Measurements from ENCODE around the gene CD9. TPM values are rescaled to one million over a fixed set of nuclear protein-coding genes. Genes with fewer than 3 reads are reported as not detected.

The CD9 gene
- total and polyA plus RNA-seq, 2 of the 8 experiments (the other 6 are each of a cell fraction or from before 2014, with no cell fraction given), result 168 to 319 TPM

DNA sequence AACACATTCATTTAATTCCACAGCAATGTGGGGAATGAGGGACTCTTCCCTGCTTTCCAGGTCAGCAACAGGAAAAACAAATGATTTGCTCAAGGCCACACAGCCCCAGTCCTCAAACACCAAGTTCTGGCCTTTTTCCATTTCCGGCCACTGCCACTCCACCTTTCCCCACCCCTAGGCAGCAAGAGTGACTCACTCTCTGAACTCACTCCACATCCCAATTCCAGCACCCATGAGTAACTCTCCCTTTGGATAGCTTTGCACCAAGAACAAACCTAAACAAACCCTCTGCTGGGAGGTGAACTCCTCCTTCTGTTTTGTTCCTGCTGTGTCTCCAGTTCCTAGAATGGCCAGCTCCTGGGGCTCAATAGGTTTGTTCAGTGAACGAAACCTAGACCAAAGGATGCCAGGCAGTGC lies 79.9 kb downstream of the CD9 start:
- Histone ChIP-seq H3K4me2 (ENCODE audit: insufficient read depth in 1 of 2, low read depth in 2 of 2, low read length in 2 of 2) (no peak overlapping the region), H3K79me2 (ENCODE audit: control insufficient read depth in 1 of 2, insufficient read depth in 2 of 2, low read length in 2 of 2) (no peaks in the 10 kb centered on the region), H3K9ac (replicated peaks in 1 of 4; ENCODE audit: extremely low read depth in 1 of 4, low read depth in 3 of 4, low read length in 3 of 4) (no peak overlapping the region), H3K4me1 (replicated peaks in 1 of 4; ENCODE audit: control insufficient read depth in 3 of 4, insufficient read depth in 4 of 4, low read length in 3 of 4) (peaks cover 7 to 19% (median 10%) of the 10 kb centered on the region in 4 experiments), H3K27me3 (replicated peaks in 1 of 4; ENCODE audit: control insufficient read depth in 3 of 4, extremely low read depth in 1 of 4, insufficient read depth in 3 of 4, low read length in 3 of 4) (peaks cover 0 to 2% (median 0%) of the 10 kb centered on the region in 4 experiments; a peak in 2 of 7 replicates), H2BK120ac (replicated peaks; ENCODE audit: low read depth, low read length) (no peak overlapping the region), H3K36me3 (ENCODE audit: control insufficient read depth in 2 of 4, insufficient read depth in 4 of 4, low read length in 3 of 4) (no peaks in the 10 kb centered on the region), H2BK15ac (ENCODE audit: low read length) (0 out of 2 replicates have a peak overlapping the region, but pooled peaks have one; percentile 2), H4K8ac (ENCODE audit: extremely low read depth, insufficient read depth, low read length) (no peak overlapping the region), H2BK20ac (ENCODE audit: low read length) (no peak overlapping the region), H2BK5ac (ENCODE audit: low read depth, low read length) (peak overlapping the region; percentile 61; the same call in 1 of the 2 replicates), H2BK12ac (ENCODE audit: low read depth, low read length) (peak overlapping the region; percentile 10; the same call in 1 of the 2 replicates), H4K5ac (ENCODE audit: insufficient read length, low read depth, low read length) (no peak overlapping the region), H3K14ac (ENCODE audit: insufficient read length) (no peak overlapping the region), H3K23me2 (ENCODE audit: low read depth, low read length) (peaks cover 2% of the 10 kb centered on the region), H4K20me1 (replicated peaks in 1 of 2; ENCODE audit: control insufficient read depth in 1 of 2, insufficient read depth in 2 of 2, low read length in 2 of 2) (no peaks in the 10 kb centered on the region), H3K79me1 (ENCODE audit: low read depth, low read length) (no peaks in the 10 kb centered on the region), H3K9me3 (ENCODE audit: insufficient read depth in 2 of 2, low read depth in 1 of 2, low read length in 1 of 2) (no peaks in the 10 kb centered on the region), H3K23ac (ENCODE audit: insufficient read length) (no peak overlapping the region), H3K27ac (ENCODE audit: low read depth, low read length) (no peak overlapping the region), H2AFZ (ENCODE audit: low read length) (no peak overlapping the region), H3K56ac (replicated peaks; ENCODE audit: insufficient read length, low read depth, low read length) (no peak overlapping the region), H2AK5ac (ENCODE audit: low read depth, low read length) (no peak overlapping the region), H4K91ac (replicated peaks; ENCODE audit: insufficient read length, low read length) (no peak overlapping the region), H3K4ac (replicated peaks; ENCODE audit: insufficient read length, low read depth, low read length) (no peak overlapping the region), H3K18ac (ENCODE audit: extremely low read depth, low read length) (no peak overlapping the region; the same call in 1 of the 2 replicates), H3K4me3 (ENCODE audit: extremely low read depth in 1 of 4, insufficient read depth in 2 of 4, low read depth in 3 of 4, low read length in 4 of 4) (no peak overlapping the region)
- TF ChIP-seq RBBP5 (IDR thresholded peaks at IDR 0.05; ENCODE audit: borderline replicate concordance, low read depth, low read length) (no peak), RNF2 (IDR thresholded peaks at IDR 0.05; ENCODE audit: borderline replicate concordance, low read depth, low read length, missing control alignments, poor library complexity, severe bottlenecking) (no peak), YY1 (IDR thresholded peaks at IDR 0.05; ENCODE audit: low read depth, low read length) (no peak), EZH2 (IDR thresholded peaks at IDR 0.05; ENCODE audit: low read depth, low read length, severe bottlenecking) (no peak), SP2 (IDR thresholded peaks at IDR 0.05; ENCODE audit: low read length) (no peak), GABPA (IDR thresholded peaks at IDR 0.05; ENCODE audit: borderline replicate concordance, insufficient read depth, low read length) (no peak), RFX5 (IDR thresholded peaks at IDR 0.05; ENCODE audit: borderline replicate concordance, low read depth, low read length) (no peak), CTBP2 (IDR thresholded peaks at IDR 0.05; ENCODE audit: borderline replicate concordance, insufficient read depth, insufficient read length, low read length) (no peak), NANOG (IDR thresholded peaks at IDR 0.05; ENCODE audit: insufficient read depth, low read depth, low read length, poor library complexity, severe bottlenecking) (no peak), JUN (IDR thresholded peaks at IDR 0.05; ENCODE audit: low read depth, low read length) (no peak), CBX5 (IDR thresholded peaks at IDR 0.05; ENCODE audit: low read depth, low read length) (no peak), GTF2F1 (IDR thresholded peaks at IDR 0.05; ENCODE audit: borderline replicate concordance, low read depth, low read length) (no peak)
- DNase-seq (ENCODE audit: low read depth in 1 of 2, low spot score in 2 of 2) (no peak), FAIRE-seq (no peak)
- POLR2A ChIA-PET (ENCODE audit: partially characterized antibody), result interaction anchor here (0.6 to 3.5 kb wide), 6 partner anchors 65 to 222 kb away, joined by 3 to 33 read pairs (median 3); partner anchors contain the start of gene CD9
- 88% methylated on average over 2 of the region's 2 CpGs; no CpG with 5 or more reads in 1 of the 2 experiments for WGBS, 2 experiments (ENCODE audit: extremely low coverage in 1 of 2, insufficient coverage in 1 of 2, insufficient read length in 1 of 2, insufficient replicate concordance in 2 of 2, low coverage in 1 of 2, low lambda C conversion rate in 2 of 2, missing lambda C conversion rate in 1 of 2)
- CTCF ChIA-PET (ENCODE audit: partially characterized antibody), result interaction anchor here (1.3 to 10.4 kb wide), 10 partner anchors 9 to 227 kb away, joined by 3 to 433 read pairs (median 11); partner anchors contain the start of gene CD9

Data from H1 (cell line).